Cardiac muscle cell (in vitro differentiated cells and primary cell): ENCODE measurements around the gene LMNTD1. TPM values are rescaled to one million over a fixed set of nuclear protein-coding genes. Genes with fewer than 3 reads are reported as not detected.
A peak's percentile ranks its signal among the peaks of the same experiment; 100 is the strongest.

ENCODE experiments used
- DNase-seq, 2 donors: peaks; one replicate each; pipeline versions ENCODE4 v3.0.0 to v3.0.0-alpha.2; 2010 to 2017; ENCODE audit warnings: low read depth in 1 of 2, low spot score in 1 of 2
- H3K27ac ChIP-seq: fragments of 200-600 bp; sonication (generic); 2 replicates; pipeline ENCODE4 v1.5.1; 2016
- H3K27me3 ChIP-seq: fragments of 200-600 bp; sonication (generic); 2 replicates; pipeline ENCODE4 v1.6.0; 2016; ENCODE audit warnings: control low read depth
- H3K36me3 ChIP-seq: fragments of 200-600 bp; sonication (generic); 2 replicates; pipeline ENCODE4 v1.5.1; 2016; ENCODE audit warnings: control low read depth
- H3K4me1 ChIP-seq: fragments of 200-600 bp; sonication (generic); 2 replicates; pipeline ENCODE4 v1.8.1; 2017; ENCODE audit warnings: low read depth, mild to moderate bottlenecking, mixed run types
- H3K4me3 ChIP-seq: fragments of 200-600 bp; sonication (generic); 2 replicates; pipeline ENCODE4 v1.5.1; 2016; ENCODE audit warnings: mild to moderate bottlenecking
- H3K9me3 ChIP-seq: fragments of 200-600 bp; sonication (generic); 2 replicates; pipeline ENCODE4 v1.5.1; 2017; ENCODE audit warnings: low read depth, mild to moderate bottlenecking, control low read depth
- CTCF ChIP-seq: IDR thresholded peaks from 2 replicates; pipeline ENCODE4 v1.5.1; 2012; ENCODE audit warnings: low read depth, mild to moderate bottlenecking, low read length
- polyA plus RNA-seq: library from polyadenylated mRNA; unstranded; fragments of >200 nt; fragmentation: Nextera tagmentation; extraction: Ambion mirVana; gene quantifications from 2 replicates; pipeline ENCODE4 v1.2.1, GENCODE V29; 2016
- total RNA-seq: library from RNA; depleted of rRNA; stranded (reverse); fragments of >200 nt; gene quantifications from 2 replicates; pipeline ENCODE4 v1.2.3, GENCODE V29; 2016

Gene LMNTD1
- total and polyA plus RNA-seq, 2 experiments from 2014 or later, result not detected

DNA sequence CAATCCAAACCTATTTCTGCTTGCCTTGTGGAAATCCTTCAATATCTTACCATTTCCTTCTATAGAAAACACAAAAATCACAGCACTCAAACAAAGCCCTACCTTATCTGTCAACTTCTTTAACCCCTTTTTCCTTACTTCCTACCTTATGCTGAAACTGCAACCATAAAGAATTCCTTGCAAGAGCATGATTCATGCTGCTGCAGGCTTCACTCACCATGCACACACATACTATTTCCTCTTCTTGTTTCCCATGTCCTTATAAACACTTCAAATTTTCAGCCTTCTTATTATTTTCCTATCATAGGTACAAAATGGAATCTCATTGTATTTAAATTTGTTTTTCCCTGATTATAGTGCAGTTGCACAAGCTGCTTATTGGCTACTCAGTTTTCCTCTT, 23.3 kb downstream of the LMNTD1 start:
- no peaks in the 10 kb centered on the region for H3K4me1 ChIP-seq
- peak in 1 of 2 donors; percentile 20 for DNase-seq
- H3K4me3 ChIP-seq, result no peak overlapping the region
- H3K9me3 ChIP-seq, result no peaks in the 10 kb centered on the region
- no peak overlapping the region for H3K27ac ChIP-seq
- no peaks in the 10 kb centered on the region for H3K36me3 ChIP-seq
- TF ChIP-seq CTCF, result no peak
- H3K27me3 ChIP-seq, result no peaks in the 10 kb centered on the region

DNA sequence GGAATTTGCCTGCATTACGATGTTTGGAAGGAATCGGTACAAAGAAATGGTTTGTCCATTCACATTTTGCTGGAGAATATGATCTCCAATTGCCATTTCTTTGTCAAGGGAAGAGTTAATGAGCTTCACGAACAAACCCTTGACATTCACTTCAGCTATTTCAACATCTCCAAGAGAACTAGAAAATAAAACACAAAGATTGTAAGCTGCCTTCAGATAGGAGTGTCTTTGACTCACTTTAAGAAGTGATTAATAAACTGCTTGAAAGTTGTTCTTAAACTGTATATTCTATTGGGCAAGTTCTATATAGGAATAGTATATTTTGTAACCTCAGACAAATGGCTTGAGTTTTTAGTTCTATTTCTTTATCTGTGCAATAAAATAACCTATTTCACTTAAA, 26.3 kb downstream of the LMNTD1 start:
- Histone ChIP-seq H3K4me1 (no peaks in the 10 kb centered on the region), H3K36me3 (no peaks in the 10 kb centered on the region), H3K9me3 (no peaks in the 10 kb centered on the region), H3K27ac (no peak overlapping the region), H3K4me3 (no peak overlapping the region), H3K27me3 (no peaks in the 10 kb centered on the region)
- TF ChIP-seq CTCF, result no peak
- DNase-seq, result no peak

- H3K27ac ChIP-seq, result no peak overlapping the region
- no peak for TF ChIP-seq CTCF
Observed at GRCh38 chr12:25524366-25524765, 28.7 kb downstream of the LMNTD1 start.

DNA sequence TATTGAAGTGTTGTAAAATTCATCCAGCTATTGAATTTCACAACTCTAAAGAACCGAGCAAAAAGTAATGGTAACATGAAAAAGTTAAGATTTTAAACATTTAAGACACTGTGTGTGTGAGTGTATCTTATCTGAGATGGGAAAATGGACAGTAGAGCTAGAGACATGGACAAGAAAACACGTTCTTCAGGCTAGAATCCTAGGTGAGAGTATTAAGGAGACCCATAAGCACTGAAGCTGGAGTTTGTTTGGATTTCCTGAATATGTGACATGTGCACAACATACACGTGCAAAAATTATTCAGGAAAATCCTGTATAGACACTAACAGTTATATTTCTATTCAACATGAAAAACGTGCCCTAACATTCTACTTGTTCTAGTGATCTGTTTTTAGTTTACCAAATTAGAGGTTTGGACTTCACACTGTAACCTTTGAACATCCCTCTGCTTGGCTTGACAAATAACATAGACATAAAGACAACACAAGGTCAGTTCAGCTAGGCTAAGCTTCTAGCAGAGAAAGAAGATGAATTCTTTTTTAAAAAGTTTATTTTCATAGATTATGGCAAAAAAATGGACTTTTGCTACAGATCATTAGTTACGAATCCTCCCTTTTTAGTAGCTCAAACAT, 31.3 kb downstream of the LMNTD1 start:
- Histone ChIP-seq H3K9me3 (no peaks in the 10 kb centered on the region), H3K27me3 (no peaks in the 10 kb centered on the region), H3K4me3 (no peak overlapping the region), H3K4me1 (no peaks in the 10 kb centered on the region), H3K27ac (no peak overlapping the region), H3K36me3 (no peaks in the 10 kb centered on the region)
- TF ChIP-seq CTCF, result no peak
- no peak for DNase-seq

More at GRCh38 chr12:25524366-25524765, 28.7 kb downstream of the LMNTD1 start:
- no peak overlapping the region for H3K4me3 ChIP-seq
- H3K9me3 ChIP-seq, result no peaks in the 10 kb centered on the region
- no peaks in the 10 kb centered on the region for H3K36me3 ChIP-seq
- no peaks in the 10 kb centered on the region for H3K27me3 ChIP-seq
- no peak for DNase-seq
- no peaks in the 10 kb centered on the region for H3K4me1 ChIP-seq

DNA sequence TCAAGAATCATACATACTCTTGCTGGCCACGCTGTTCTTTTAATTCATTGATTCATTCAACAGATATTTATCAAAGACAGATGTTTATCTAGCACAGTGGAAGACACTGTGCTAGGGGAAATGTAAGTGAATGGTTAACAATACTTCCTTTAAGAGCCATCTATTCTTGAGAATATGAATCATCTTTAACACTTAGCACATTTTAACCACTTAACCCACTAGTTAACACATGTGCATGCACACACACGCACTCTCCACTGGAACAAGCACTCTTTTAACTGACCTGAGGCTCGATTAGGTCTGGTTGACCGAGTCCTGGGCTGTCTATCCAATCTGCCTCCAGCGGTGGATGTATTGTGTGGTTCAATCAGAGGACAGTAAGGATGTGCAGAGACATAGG, 34.6 kb downstream of the LMNTD1 start:
- no peak overlapping the region for H3K4me3 ChIP-seq
- no peaks in the 10 kb centered on the region for H3K4me1 ChIP-seq
- H3K36me3 ChIP-seq, result no peaks in the 10 kb centered on the region
- no peaks in the 10 kb centered on the region for H3K9me3 ChIP-seq
- H3K27me3 ChIP-seq, result no peaks in the 10 kb centered on the region
- TF ChIP-seq CTCF, result no peak
- no peak overlapping the region for H3K27ac ChIP-seq
- no peak for DNase-seq
